Measurements from ENCODE around the gene FLNB. TPM values are rescaled to one million over a fixed set of nuclear protein-coding genes. Genes with fewer than 3 reads are reported as not detected.

Gene FLNB
- total and polyA plus RNA-seq, 2 of the 8 experiments (the other 6 are each of a cell fraction or from before 2014, with no cell fraction given) = 72.3 to 118 TPM

- CTCF ChIA-PET (ENCODE audit: partially characterized antibody) = interaction anchor here (0.6 to 2.9 kb wide), 10 partner anchors 9 to 97 kb away, joined by 3 to 8 read pairs (median 4); partner anchors contain the start of gene FLNB
- no peak overlapping the region for H2BK20ac ChIP-seq (ENCODE audit: low read length)
- no peaks in the 10 kb centered on the region for H3K9me3 ChIP-seq (ENCODE audit: insufficient read depth in 2 of 2, low read depth in 1 of 2, low read length in 1 of 2)
- H2AK5ac ChIP-seq (ENCODE audit: low read depth, low read length) = no peak overlapping the region
- H3K23ac ChIP-seq (ENCODE audit: insufficient read length) = no peak overlapping the region
- no peak overlapping the region for H3K27ac ChIP-seq (ENCODE audit: low read depth, low read length)
- H3K4me2 ChIP-seq (ENCODE audit: insufficient read depth in 1 of 2, low read depth in 2 of 2, low read length in 2 of 2) = no peak overlapping the region
- H4K20me1 ChIP-seq (replicated peaks in 1 of 2; ENCODE audit: control insufficient read depth in 1 of 2, insufficient read depth in 2 of 2, low read length in 2 of 2) = peaks cover 3 to 16% of the 10 kb centered on the region in 2 experiments
- H2BK5ac ChIP-seq (ENCODE audit: low read depth, low read length) = peak overlapping the region; percentile 64; the same call in 1 of the 2 replicates
- no peak overlapping the region for H4K5ac ChIP-seq (ENCODE audit: insufficient read length, low read depth, low read length)
- H3K4ac ChIP-seq (replicated peaks; ENCODE audit: insufficient read length, low read depth, low read length) = no peak overlapping the region
- no peak overlapping the region for H2AFZ ChIP-seq (ENCODE audit: low read length)
- no peaks in the 10 kb centered on the region for H3K36me3 ChIP-seq (ENCODE audit: control insufficient read depth in 2 of 4, insufficient read depth in 4 of 4, low read length in 3 of 4)
- H3K79me2 ChIP-seq (ENCODE audit: control insufficient read depth in 1 of 2, insufficient read depth in 2 of 2, low read length in 2 of 2) = peaks cover 4 to 83% of the 10 kb centered on the region in 2 experiments
- H3K9ac ChIP-seq (replicated peaks in 1 of 4; ENCODE audit: extremely low read depth in 1 of 4, low read depth in 3 of 4, low read length in 3 of 4) = no peak overlapping the region
- FAIRE-seq (no peak), DNase-seq (ENCODE audit: low read depth in 1 of 2, low spot score in 2 of 2) (no peak)
- no peak overlapping the region for H3K18ac ChIP-seq (ENCODE audit: extremely low read depth, low read length)
- H2BK120ac ChIP-seq (replicated peaks; ENCODE audit: low read depth, low read length) = no peak overlapping the region
- no peak overlapping the region for H3K56ac ChIP-seq (replicated peaks; ENCODE audit: insufficient read length, low read depth, low read length)
- no peak overlapping the region for H3K4me3 ChIP-seq (ENCODE audit: extremely low read depth in 1 of 4, insufficient read depth in 2 of 4, low read depth in 3 of 4, low read length in 4 of 4)
- no peak overlapping the region for H4K8ac ChIP-seq (ENCODE audit: extremely low read depth, insufficient read depth, low read length)
- no peaks in the 10 kb centered on the region for H3K27me3 ChIP-seq (replicated peaks in 1 of 4; ENCODE audit: control insufficient read depth in 3 of 4, extremely low read depth in 1 of 4, insufficient read depth in 3 of 4, low read length in 3 of 4)
- no peak overlapping the region for H2BK15ac ChIP-seq (ENCODE audit: low read length)
- H3K4me1 ChIP-seq (replicated peaks in 1 of 4; ENCODE audit: control insufficient read depth in 3 of 4, insufficient read depth in 4 of 4, low read length in 3 of 4) = peaks cover 11 to 28% (median 17%) of the 10 kb centered on the region in 4 experiments
- H3K14ac ChIP-seq (ENCODE audit: insufficient read length) = no peak overlapping the region
- POLR2A ChIA-PET (ENCODE audit: partially characterized antibody) = interaction anchor here (0.8 to 2.2 kb wide), 7 partner anchors 9 to 90 kb away, joined by 3 to 9 read pairs (median 4); partner anchors contain the start of gene FLNB
- no peak overlapping the region for H4K91ac ChIP-seq (replicated peaks; ENCODE audit: insufficient read length, low read length)
- H3K23me2 ChIP-seq (ENCODE audit: low read depth, low read length) = no peaks in the 10 kb centered on the region; the same call in 1 of the 2 replicates
- WGBS, 2 experiments (ENCODE audit: extremely low coverage in 1 of 2, insufficient coverage in 1 of 2, insufficient read length in 1 of 2, insufficient replicate concordance in 2 of 2, low coverage in 1 of 2, low lambda C conversion rate in 2 of 2, missing lambda C conversion rate in 1 of 2) = 86% methylated on average over 8 of the region's 8 CpGs; no CpG with 5 or more reads in 1 of the 2 experiments
- H2BK12ac ChIP-seq (ENCODE audit: low read depth, low read length) = no peak overlapping the region
- peaks cover 10% of the 10 kb centered on the region for H3K79me1 ChIP-seq (ENCODE audit: low read depth, low read length)
- TF ChIP-seq MAX (IDR thresholded peaks at IDR 0.05) = no peak
- TF ChIP-seq GTF2F1 (IDR thresholded peaks at IDR 0.05; ENCODE audit: borderline replicate concordance, low read depth, low read length) = no peak
- no peak for TF ChIP-seq HDAC6 (IDR thresholded peaks at IDR 0.05; ENCODE audit: low read depth, low read length)
- TF ChIP-seq EZH2 (IDR thresholded peaks at IDR 0.05; ENCODE audit: low read depth, low read length, severe bottlenecking) = no peak
- TF ChIP-seq CHD2 (IDR thresholded peaks at IDR 0.05; ENCODE audit: low read length) = no peak
Measured at GRCh38 chr3:58058361-58059263, 50.4 kb downstream of the FLNB start.
